Type B pancreatic cell (in vitro differentiated cells): Measurements from ENCODE around the gene TNS3. TPM values are rescaled to one million over a fixed set of nuclear protein-coding genes. Genes with fewer than 3 reads are reported as not detected.

Experiments used
- DNase-seq: peaks from one replicate; pipeline ENCODE4 v3.0.0; 2021; ENCODE audit warnings: mixed read lengths; ENCODE audit not compliant: unreplicated experiment; ENCODE audit errors: extremely low spot score
- H3K27ac Mint-ChIP-seq: 2 replicates; pipeline ENCODE4 v1.8.0; 2021; ENCODE audit warnings: mild to moderate bottlenecking, mixed read lengths
- H3K27me3 Mint-ChIP-seq: 2 replicates; pipeline ENCODE4 v1.8.0; 2021; ENCODE audit warnings: mixed read lengths
- H3K36me3 Mint-ChIP-seq: 2 replicates; pipeline ENCODE4 v1.8.0; 2021; ENCODE audit warnings: mixed read lengths
- H3K4me1 Mint-ChIP-seq: one replicate; pipeline ENCODE4 v1.8.0; 2021; ENCODE audit warnings: mixed read lengths; ENCODE audit not compliant: unreplicated experiment
- H3K4me3 Mint-ChIP-seq: 2 replicates; pipeline ENCODE4 v1.8.0; 2021; ENCODE audit warnings: mild to moderate bottlenecking, mixed read lengths
- H3K9me3 Mint-ChIP-seq: 2 replicates; pipeline ENCODE4 v1.8.0; 2021; ENCODE audit warnings: mixed read lengths
- CTCF ChIP-seq: fragments of 200-600 bp; sonication (generic); conservative IDR thresholded peaks from 2 replicates; pipeline ENCODE4 v1.5.0; 2021; ENCODE audit warnings: antibody characterized with exemption, mild to moderate bottlenecking
- total RNA-seq: library from RNA; stranded (reverse); gene quantifications from 2 replicates; pipeline ENCODE4 v1.2.1, GENCODE V29; 2021; ENCODE audit warnings: low replicate concordance

TNS3 gene
- total RNA-seq, 1 donor from 2014 or later: 138 TPM

DNA sequence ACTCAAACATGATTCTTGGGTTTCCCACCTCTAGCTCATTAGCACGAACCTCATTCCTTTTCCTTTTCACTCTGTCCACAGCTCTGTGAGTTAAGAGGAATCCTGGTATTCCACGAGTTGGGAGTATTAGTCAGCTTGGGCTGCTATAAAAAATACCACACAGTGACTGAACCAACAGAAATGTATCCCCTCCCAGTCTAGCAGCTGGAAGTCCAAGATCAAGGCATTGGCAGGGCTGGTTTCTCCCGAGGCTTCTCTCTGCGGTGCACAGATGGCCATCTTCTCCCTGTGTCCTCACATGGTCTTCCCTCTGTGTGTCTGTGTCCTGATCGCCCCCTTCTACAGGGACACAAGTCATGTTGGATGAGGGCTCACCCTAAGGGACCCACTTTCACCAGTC is 261.6 kb downstream of the TNS3 start:
- Mint-ChIP-seq H3K27ac (no peak overlapping the region), H3K27me3 (no peaks in the 10 kb centered on the region), H3K4me1 (peaks cover 20% of the 10 kb centered on the region), H3K36me3 (peaks cover 45% of the 10 kb centered on the region), H3K9me3 (peaks cover 10% of the 10 kb centered on the region), H3K4me3 (no peak overlapping the region)
- no peak for TF ChIP-seq CTCF
- no peak for DNase-seq

DNA sequence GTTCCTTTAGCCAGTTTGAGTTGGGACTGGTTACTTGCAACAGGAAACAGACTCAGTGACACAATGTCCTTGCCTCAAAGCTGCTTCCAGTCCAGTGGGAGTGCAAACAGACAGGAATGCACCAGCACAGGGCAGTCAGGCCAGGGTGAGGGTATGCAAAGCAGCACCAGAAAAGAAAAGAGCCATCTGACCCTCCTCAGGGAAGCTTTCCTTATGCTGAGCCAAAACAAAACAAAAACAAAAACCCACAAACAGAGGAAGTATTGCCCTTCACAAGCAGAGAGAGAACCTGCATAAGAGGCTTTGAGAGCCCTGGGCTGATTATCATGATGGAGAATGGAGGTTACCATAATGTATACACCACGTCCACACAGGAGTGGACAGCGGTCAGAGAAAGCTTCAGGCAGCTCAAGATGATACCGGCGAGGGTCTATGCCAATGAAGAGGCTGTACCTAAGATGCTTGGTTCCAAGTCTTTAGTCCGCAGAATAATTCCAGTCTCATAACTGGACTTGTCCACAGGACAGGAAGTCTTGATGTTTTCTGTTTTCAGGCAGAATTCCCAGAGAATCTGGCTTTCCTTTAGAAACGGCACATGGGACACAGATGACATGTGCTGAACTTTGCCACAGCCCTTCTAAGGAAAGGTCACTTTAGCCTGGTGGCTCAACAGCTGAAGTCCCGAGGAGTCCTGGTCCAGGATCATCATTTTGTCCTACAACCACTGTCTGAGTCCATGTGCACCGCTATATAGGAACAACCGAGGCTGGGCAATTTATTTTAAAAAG is 263.3 kb downstream of the TNS3 start:
- no peak for DNase-seq
- no peak for TF ChIP-seq CTCF
- Mint-ChIP-seq H3K4me3 (no peak overlapping the region), H3K36me3 (peaks cover 46% of the 10 kb centered on the region), H3K9me3 (peaks cover 10% of the 10 kb centered on the region), H3K4me1 (peaks cover 25% of the 10 kb centered on the region), H3K27ac (no peak overlapping the region), H3K27me3 (no peaks in the 10 kb centered on the region)

GRCh38 chr7:47317487-47317886 is 264.4 kb downstream of the TNS3 start:
- Mint-ChIP-seq H3K4me3 (peak overlapping the region; percentile 31), H3K4me1 (peaks cover 31% of the 10 kb centered on the region), H3K27ac (no peak overlapping the region), H3K9me3 (peaks cover 10% of the 10 kb centered on the region), H3K36me3 (peaks cover 44% of the 10 kb centered on the region), H3K27me3 (no peaks in the 10 kb centered on the region)
- no peak for TF ChIP-seq CTCF
- DNase-seq: no peak

DNA sequence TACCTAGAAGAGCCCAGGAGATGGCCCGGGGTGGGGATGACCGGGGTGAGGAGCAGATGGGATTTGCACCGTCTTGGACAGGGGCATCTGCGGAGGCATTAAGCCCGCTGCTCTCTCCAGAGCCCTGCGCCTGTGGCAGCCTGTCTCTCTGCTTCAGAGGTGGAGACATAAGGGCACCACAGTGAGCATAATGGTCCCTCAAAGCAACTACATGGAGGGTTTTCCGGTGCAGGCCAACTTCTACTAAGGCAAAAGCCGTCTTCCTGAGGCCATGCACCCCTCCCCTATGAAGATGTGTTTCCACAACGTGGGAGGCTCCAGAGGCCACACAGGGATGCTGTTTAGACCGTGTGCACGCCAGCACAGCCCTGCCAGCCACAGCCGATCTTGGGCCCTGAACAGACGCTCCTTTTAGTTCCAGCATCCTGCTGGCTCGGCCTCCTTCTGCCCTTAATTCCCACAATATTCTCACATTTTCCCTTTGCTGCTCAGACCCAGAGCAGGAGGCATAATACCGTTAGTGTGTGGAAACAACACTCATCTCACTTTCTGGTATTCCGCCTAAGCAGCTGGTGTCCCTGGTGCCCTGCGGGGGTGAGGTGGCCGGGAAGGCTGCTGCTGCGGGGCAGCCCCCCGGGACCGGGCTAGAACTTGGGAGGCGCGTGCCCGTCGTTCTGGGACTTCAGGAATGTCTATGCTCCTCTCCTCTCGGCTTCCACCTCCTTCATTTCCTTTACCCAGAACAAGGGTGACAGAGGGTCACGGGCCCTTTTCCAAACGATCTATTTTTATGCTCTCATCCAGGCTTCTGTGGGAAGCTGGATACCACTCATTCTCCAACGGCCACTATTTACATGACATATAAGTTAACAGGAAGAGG is 266.9 kb downstream of the TNS3 start:
- Mint-ChIP-seq H3K4me1 (peaks cover 31% of the 10 kb centered on the region), H3K27ac (peak overlapping the region; percentile 33), H3K9me3 (peaks cover 10% of the 10 kb centered on the region), H3K36me3 (peaks cover 48% of the 10 kb centered on the region), H3K4me3 (no peak overlapping the region), H3K27me3 (no peaks in the 10 kb centered on the region)
- no peak for DNase-seq
- TF ChIP-seq CTCF: no peak

DNA sequence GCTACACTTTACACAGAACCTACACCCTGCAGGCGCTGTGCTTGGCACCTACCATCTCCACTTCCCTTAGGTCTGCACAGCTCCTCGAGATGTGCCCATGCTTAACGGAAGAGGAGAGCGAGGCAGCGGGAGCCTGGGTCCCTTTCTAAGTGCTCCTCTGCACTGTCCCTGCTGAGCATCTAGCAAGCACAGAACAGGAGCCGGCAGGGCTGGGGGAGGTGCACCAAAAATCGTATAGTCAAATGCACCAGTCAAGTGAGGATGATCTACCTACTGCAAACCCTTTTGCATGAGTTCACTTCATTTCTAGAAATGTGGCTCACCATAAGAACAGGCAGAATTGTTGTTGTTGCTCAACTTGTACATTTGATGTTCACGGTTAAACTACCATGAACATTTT is 267.7 kb downstream of the TNS3 start:
- no peak overlapping the region for H3K27ac Mint-ChIP-seq
- H3K27me3 Mint-ChIP-seq: no peaks in the 10 kb centered on the region
- H3K36me3 Mint-ChIP-seq: peaks cover 50% of the 10 kb centered on the region
- peaks cover 10% of the 10 kb centered on the region for H3K9me3 Mint-ChIP-seq
- no peak for TF ChIP-seq CTCF
- no peak for DNase-seq
- H3K4me1 Mint-ChIP-seq: peaks cover 31% of the 10 kb centered on the region
- H3K4me3 Mint-ChIP-seq: no peak overlapping the region
